ENCODE results near the gene PKD2L2. TPM values are rescaled to one million over a fixed set of nuclear protein-coding genes. Genes with fewer than 3 reads are reported as not detected.
"Not testable (repeated sequence)": the region's sequence is repeated elsewhere in the genome, so short reads cannot be mapped to it uniquely, and the experiment has no call there.

PKD2L2 gene
- total and polyA plus RNA-seq, 7 donors: 0.07 to 0.36 TPM; not detected in 5

DNA sequence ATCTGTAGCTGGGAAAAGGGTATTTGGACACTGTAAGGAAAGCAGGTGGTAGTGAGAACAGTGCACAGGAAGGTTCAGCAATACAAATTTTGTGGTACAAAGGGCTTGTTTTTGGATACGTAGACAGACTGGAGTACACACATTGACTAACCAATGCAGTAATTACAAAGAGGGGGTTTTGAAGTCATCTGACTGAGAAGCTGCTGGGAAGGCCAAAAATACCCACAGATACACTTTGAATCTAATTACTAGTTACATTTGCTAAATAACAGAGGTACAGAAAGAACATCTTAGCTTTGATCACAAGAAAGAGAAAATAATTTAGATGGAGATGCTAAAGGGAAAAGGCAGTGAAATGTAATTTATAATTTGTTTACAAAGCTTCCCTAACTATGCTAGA is 45.9 kb downstream of the PKD2L2 start:
- intact Hi-C loops (cut with DNase I): no loop called here
- H3K4me1 ChIP-seq: peaks cover 0 to 16% (median 8%) of the 10 kb centered on the region in 4 donors
- peaks cover 8 to 41% (median 17%) of the 10 kb centered on the region in 4 donors for H3K36me3 ChIP-seq
- TF ChIP-seq EP300 (IDR thresholded peaks at IDR 0.05) (no peak), POLR2AphosphoS5 (IDR thresholded peaks at IDR 0.05) (no peak)
- WGBS, 2 donors: 41 to 66% methylated on average over 1 of the region's 1 CpG
- no peaks in the 10 kb centered on the region for H3K27me3 ChIP-seq
- H3K4me3 ChIP-seq: no peak overlapping the region
- no peaks in the 10 kb centered on the region for H3K9me3 ChIP-seq
- DNase-seq: no peak
- H3K27ac ChIP-seq: no peak overlapping the region

GRCh38 chr5:137935694-137936093 is 46.4 kb downstream of the PKD2L2 start:
- H3K27ac ChIP-seq: no peak overlapping the region
- H3K36me3 ChIP-seq: peaks cover 8 to 46% (median 20%) of the 10 kb centered on the region in 4 donors
- H3K9me3 ChIP-seq: no peaks in the 10 kb centered on the region
- H3K4me3 ChIP-seq: no peak overlapping the region
- WGBS, 2 donors: 73 to 77% methylated on average over 3 of the region's 3 CpGs
- intact Hi-C loops (cut with DNase I): no loop called here
- DNase-seq: no peak
- H3K4me1 ChIP-seq: peaks cover 0 to 16% (median 8%) of the 10 kb centered on the region in 4 donors
- no peaks in the 10 kb centered on the region for H3K27me3 ChIP-seq
- TF ChIP-seq CTCF (IDR thresholded peaks at IDR 0.05) (no peak), EP300 (IDR thresholded peaks at IDR 0.05) (no peak), POLR2AphosphoS5 (IDR thresholded peaks at IDR 0.05) (no peak), POLR2A (IDR thresholded peaks at IDR 0.05) (no peak)

GRCh38 chr5:137937994-137938750 is 48.9 kb downstream of the PKD2L2 start:
- WGBS, 2 donors: 76 to 79% methylated on average over 1 of the region's 1 CpG

GRCh38 chr5:137938751-137939143 is 49.5 kb downstream of the PKD2L2 start:
- Histone ChIP-seq H3K27ac (no peak overlapping the region), H3K4me1 (peaks cover 0 to 8% (median 2%) of the 10 kb centered on the region in 4 donors), H3K27me3 (no peaks in the 10 kb centered on the region), H3K9me3 (no peaks in the 10 kb centered on the region), H3K36me3 (peaks cover 17 to 76% (median 43%) of the 10 kb centered on the region in 4 donors), H3K4me3 (no peak overlapping the region)
- TF ChIP-seq CTCF (IDR thresholded peaks at IDR 0.05) (no peak), EP300 (IDR thresholded peaks at IDR 0.05) (no peak), POLR2A (IDR thresholded peaks at IDR 0.05) (no peak), POLR2AphosphoS5 (IDR thresholded peaks at IDR 0.05) (no peak)
- 87 to 91% methylated on average over 1 of the region's 1 CpG for WGBS, 2 donors
- DNase-seq: no peak
- intact Hi-C loops (cut with DNase I): no loop called here

More at GRCh38 chr5:137937994-137938750, 48.9 kb downstream of the PKD2L2 start:
- intact Hi-C loops (cut with DNase I): no loop called here
- no peak overlapping the region for H3K27ac ChIP-seq
- no peak for DNase-seq
- peaks cover 0 to 13% (median 8%) of the 10 kb centered on the region in 4 donors for H3K4me1 ChIP-seq
- H3K9me3 ChIP-seq: no peaks in the 10 kb centered on the region
- H3K36me3 ChIP-seq: peaks cover 17 to 70% (median 41%) of the 10 kb centered on the region in 4 donors
- no peaks in the 10 kb centered on the region for H3K27me3 ChIP-seq
- H3K4me3 ChIP-seq: no peak overlapping the region
- TF ChIP-seq POLR2A (IDR thresholded peaks at IDR 0.05) (no peak), EP300 (IDR thresholded peaks at IDR 0.05) (no peak), CTCF (IDR thresholded peaks at IDR 0.05) (no peak), POLR2AphosphoS5 (IDR thresholded peaks at IDR 0.05) (no peak)

GRCh38 chr5:137939331-137939730 is 50.1 kb downstream of the PKD2L2 start:
- H3K9me3 ChIP-seq: no peaks in the 10 kb centered on the region
- peaks cover 17 to 82% (median 46%) of the 10 kb centered on the region in 4 donors for H3K36me3 ChIP-seq
- H3K27ac ChIP-seq: no peak overlapping the region
- TF ChIP-seq POLR2AphosphoS5 (IDR thresholded peaks at IDR 0.05): no peak
- no peak for TF ChIP-seq EP300 (IDR thresholded peaks at IDR 0.05)
- TF ChIP-seq POLR2A (IDR thresholded peaks at IDR 0.05): no peak
- no peak for TF ChIP-seq CTCF (IDR thresholded peaks at IDR 0.05)
- peaks cover 0 to 5% (median 0%) of the 10 kb centered on the region in 4 donors for H3K4me1 ChIP-seq
- intact Hi-C loops (cut with DNase I): no loop called here
- no peak overlapping the region for H3K4me3 ChIP-seq
- DNase-seq: no peak
- H3K27me3 ChIP-seq: no peaks in the 10 kb centered on the region
- 82 to 90% methylated on average over 7 of the region's 7 CpGs for WGBS, 2 donors

GRCh38 chr5:137944280-137944679 is 55.0 kb downstream of the PKD2L2 start:
- H3K4me3 ChIP-seq; H3K27me3 ChIP-seq; DNase-seq; H3K9me3 ChIP-seq; H3K4me1 ChIP-seq; intact Hi-C loops (cut with DNase I); H3K27ac ChIP-seq: not testable (repeated sequence)
- H3K36me3 ChIP-seq: peaks cover 30 to 99% (median 63%) of the 10 kb centered on the region in 4 donors
- 98% methylated on average over 4 of the region's 4 CpGs for WGBS, 2 donors

Measured in sigmoid colon (tissue), 7 donors.